GM12872 (cell line): ENCODE measurements around the gene STK32C.

Experiments
- TF ChIP-seq, protein P1 (sequence below): IDR thresholded peaks from 3 replicates; pipeline ENCODE4 v1.5.1; 2011; ENCODE audit warnings: low read depth, mild to moderate bottlenecking, low read length, moderate library complexity; ENCODE audit not compliant: insufficient read depth

Gene STK32C

DNA sequence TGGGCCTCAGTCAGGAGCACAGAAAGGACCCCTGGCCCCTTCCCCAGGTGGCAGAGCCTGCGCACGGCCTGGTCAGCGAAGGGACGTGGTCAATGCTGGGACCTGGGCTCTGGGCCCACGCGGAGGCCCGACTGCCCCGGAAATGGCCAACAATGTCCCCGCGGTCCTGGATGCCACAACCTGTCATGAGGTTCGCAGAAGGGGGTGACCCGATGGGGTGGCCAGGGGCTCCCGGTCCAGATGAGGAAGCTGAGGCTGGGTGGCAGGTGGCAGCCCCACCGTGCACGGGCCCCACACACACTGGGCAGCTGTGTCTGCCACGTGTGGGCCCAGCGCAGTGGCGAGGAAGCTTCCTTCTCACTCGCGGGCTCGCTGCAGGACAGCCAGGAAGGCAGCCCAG is 71.6 kb downstream of the STK32C start:
- TF ChIP-seq, protein P1, sequence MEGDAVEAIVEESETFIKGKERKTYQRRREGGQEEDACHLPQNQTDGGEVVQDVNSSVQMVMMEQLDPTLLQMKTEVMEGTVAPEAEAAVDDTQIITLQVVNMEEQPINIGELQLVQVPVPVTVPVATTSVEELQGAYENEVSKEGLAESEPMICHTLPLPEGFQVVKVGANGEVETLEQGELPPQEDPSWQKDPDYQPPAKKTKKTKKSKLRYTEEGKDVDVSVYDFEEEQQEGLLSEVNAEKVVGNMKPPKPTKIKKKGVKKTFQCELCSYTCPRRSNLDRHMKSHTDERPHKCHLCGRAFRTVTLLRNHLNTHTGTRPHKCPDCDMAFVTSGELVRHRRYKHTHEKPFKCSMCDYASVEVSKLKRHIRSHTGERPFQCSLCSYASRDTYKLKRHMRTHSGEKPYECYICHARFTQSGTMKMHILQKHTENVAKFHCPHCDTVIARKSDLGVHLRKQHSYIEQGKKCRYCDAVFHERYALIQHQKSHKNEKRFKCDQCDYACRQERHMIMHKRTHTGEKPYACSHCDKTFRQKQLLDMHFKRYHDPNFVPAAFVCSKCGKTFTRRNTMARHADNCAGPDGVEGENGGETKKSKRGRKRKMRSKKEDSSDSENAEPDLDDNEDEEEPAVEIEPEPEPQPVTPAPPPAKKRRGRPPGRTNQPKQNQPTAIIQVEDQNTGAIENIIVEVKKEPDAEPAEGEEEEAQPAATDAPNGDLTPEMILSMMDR = no peak

DNA sequence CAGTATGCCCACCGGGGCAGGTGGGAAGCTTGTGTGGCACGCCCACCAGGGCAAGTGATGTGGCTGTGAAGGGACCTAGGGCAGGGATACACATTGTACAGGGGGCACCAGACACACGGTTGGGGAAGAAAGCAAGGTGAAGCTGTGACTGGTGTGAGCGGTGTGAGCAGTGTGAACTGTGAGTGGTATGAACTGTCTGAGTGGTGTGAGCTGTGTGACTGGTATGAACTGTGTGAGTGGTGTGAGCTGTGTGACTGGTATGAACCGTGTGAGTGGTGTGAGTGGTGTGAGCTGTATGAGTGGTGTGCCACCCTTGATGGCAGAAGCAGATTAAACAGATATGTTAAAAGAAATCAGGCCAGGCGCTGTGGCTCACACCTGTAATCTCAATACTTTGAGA is 72.9 kb downstream of the STK32C start:
- TF ChIP-seq, protein P1 = no peak

DNA sequence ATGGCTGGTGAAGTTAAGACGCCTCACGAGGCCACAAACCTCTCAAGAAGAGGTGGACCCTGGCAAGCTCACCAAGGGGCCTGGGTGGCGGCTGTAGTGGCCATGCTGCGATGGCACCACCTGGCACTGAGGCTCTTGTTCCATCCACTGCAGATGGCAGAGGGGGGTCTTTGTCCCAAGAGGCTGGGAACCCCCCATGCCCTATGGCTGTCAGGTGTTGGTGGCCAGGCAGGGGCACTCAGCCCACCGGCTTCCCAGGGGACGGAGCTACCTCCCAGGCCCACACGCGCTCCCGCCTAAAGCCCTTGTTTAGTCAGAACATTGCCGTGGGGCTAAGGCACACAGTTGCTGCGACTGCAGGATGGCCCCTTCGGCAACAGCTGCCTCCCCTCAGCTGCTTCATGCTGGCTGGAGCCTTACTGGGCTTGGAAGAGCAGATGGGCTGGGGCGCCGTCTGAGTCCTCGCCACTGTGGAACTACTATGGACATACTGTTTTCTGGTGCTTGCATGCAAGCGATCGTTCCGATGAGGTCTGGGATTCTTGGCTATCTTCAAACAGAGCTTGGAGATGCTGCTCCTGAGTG is 74.2 kb downstream of the STK32C start:
- TF ChIP-seq, protein P1 = no peak

DNA sequence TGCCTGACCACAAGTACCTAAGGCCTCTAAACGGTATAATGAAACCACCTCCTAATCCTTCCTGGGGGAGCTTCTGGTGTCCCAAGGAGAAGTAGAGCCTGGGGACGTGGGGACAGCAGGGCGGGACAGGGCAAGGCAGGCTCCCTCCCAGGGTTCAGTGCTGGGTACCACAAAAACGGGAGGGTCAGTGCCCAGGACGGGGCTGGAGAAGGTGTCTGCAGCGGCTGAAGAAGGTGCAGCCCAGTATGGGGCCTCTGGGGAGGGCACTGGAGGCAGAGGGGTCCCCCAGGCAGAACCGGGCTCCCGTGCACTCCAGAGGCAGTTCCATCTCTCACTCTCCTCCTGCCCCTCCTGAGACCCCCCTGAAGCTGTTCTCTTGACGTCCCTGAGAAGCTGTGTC is 74.8 kb downstream of the STK32C start:
- TF ChIP-seq, protein P1 = no peak

DNA sequence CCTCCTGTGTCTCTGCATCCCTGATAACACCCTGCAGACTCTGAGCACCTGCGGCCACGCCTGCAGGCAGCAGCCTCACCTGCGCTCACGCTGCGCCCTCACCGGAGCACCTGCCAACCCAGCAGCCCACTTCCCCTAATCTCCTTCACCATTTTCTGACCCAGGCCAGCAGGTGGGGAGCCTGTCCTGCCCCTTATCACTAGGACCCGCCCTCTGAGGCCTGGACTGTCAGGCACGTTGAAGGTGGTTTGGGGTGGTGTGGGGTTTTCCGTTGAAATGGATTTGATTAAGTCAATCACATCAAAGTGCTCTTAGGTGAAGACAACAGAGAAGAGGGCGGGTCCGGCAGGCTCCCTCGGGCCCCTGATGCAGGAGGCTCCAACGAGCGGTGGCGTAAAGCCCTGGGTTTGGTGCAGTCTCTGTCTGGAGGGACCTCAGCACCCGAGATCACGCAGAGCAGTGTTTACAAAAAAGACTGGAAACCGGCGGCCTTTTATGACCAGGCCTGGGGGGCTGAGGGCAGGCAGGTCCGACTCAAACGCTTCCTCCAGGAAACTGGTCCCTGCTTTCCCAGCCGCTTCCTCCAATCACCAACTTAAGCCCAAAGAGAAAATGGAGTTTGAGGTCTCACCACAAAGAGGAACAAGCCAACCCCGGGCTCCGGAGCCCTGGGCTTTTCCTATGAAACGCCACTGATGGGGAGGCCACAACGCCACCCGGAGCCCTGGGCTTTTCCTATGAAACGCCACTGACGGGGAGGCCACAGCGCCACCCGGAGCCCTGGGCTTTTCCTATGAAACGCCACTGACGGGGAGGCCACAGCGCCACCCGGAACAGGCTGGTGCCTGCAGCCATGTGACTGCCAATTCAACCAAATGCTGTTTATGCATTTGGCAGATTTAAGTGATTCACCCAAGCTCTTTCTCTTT is 75.5 kb downstream of the STK32C start:
- TF ChIP-seq, protein P1 = no peak

DNA sequence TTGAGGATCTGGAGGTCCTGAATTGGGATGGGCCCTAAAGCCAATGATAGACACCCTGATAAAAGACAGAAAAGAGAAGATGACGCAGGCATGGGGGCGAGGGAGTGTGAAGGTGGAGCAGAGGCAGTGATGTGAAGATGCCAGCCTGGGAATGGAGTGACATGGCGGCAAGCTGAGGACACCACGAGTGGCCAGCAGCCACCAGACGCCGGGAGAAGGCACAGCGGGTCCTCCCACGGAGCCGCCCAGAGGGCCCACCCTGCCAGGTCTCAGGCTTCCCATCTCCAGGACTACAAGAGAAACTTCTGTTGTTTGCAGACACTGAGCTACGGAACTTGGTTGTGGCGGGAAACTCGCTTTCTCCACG is 76.1 kb downstream of the STK32C start:
- TF ChIP-seq, protein P1 = no peak

DNA sequence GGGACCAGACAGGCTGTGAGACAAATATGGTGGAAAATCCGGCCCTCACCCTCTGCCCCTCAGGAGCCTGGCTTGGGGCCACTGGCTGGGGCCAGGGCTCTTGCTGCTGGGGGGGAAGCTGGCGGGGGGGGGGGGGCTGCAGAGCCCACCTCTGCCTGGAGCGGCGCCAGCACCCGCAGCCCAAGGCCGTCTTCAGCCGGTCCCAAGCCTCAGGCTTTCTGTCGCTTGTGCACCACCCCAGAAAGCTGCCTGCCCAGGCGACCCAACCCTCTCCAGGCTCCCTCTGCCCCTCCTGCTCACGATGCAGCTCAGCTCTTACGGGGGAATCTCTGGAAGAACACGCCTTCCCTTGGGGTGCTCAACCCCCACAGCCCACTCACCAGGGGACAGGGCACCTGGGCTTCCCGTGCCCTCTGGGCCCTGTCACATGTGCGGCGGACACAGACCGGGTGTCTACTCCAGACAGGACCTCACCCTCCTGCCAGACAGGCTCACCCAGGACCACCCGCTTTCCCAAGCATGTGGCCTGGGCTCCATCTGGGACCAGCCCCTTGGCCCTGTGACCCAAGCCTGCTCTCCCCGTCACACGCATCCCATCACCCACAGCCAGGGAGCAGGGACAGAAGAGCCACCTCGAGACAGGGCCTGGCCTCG is 77.1 kb downstream of the STK32C start:
- TF ChIP-seq, protein P1 = no peak
